BE2C (cell line): Measurements from ENCODE around the gene SIGLEC12.
"Not testable (repeated sequence)": the region's sequence is repeated elsewhere in the genome, so short reads cannot be mapped to it uniquely, and the experiment has no call there.

Source experiments
- DNase-seq: peaks from one replicate; pipeline ENCODE4 v3.0.0-alpha.2; 2020
- H3K27me3 ChIP-seq: fragments of 250-450 bp; sonication (Bioruptor Pico); 2 replicates; pipeline ENCODE4 v1.5.1; 2020; ENCODE audit warnings: mild to moderate bottlenecking
- H3K36me3 ChIP-seq: fragments of 250-450 bp; sonication (Bioruptor Pico); 2 replicates; pipeline ENCODE4 v1.5.1; 2020; ENCODE audit warnings: mild to moderate bottlenecking
- H3K4me1 ChIP-seq: fragments of 250-450 bp; sonication (Bioruptor Pico); 2 replicates; pipeline ENCODE4 v1.5.1; 2020
- H3K4me3 ChIP-seq: 2 replicates; pipeline ENCODE4 v1.5.1; 2011; ENCODE audit warnings: low read depth, low read length
- H3K9me3 ChIP-seq: fragments of 250-450 bp; sonication (Bioruptor Pico); 2 replicates; pipeline ENCODE4 v1.5.1; 2020
- TF ChIP-seq, protein P1 (sequence below): IDR thresholded peaks from 2 replicates; pipeline ENCODE4 v1.5.1; 2012; ENCODE audit warnings: mild to moderate bottlenecking, low read depth, low read length

The SIGLEC12 gene

DNA sequence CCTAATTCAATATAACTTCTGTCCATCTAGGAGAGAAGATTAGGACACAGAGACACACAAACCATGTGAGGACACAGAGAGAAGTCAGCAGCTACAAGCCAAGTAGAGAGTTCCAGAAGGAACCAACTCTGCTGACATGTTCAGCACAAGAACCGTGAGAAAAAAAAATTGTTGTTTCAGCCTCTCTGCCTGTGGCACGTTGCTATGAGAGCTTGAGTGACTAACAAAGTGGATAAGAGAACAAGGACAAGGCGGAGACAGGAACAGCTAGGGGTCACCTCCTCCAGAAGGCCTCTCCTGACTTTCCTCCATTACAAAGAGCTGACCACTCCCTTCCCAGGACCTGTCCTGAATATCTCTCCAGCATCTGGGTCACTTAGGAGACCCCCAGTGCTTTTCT, 5.6 kb upstream of the SIGLEC12 start:
- H3K4me1 ChIP-seq: no peaks in the 10 kb centered on the region
- no peak for DNase-seq
- no peaks in the 10 kb centered on the region for H3K9me3 ChIP-seq
- no peaks in the 10 kb centered on the region for H3K36me3 ChIP-seq
- H3K27me3 ChIP-seq: peaks cover 9% of the 10 kb centered on the region
- no peak overlapping the region for H3K4me3 ChIP-seq
- TF ChIP-seq, protein P1, sequence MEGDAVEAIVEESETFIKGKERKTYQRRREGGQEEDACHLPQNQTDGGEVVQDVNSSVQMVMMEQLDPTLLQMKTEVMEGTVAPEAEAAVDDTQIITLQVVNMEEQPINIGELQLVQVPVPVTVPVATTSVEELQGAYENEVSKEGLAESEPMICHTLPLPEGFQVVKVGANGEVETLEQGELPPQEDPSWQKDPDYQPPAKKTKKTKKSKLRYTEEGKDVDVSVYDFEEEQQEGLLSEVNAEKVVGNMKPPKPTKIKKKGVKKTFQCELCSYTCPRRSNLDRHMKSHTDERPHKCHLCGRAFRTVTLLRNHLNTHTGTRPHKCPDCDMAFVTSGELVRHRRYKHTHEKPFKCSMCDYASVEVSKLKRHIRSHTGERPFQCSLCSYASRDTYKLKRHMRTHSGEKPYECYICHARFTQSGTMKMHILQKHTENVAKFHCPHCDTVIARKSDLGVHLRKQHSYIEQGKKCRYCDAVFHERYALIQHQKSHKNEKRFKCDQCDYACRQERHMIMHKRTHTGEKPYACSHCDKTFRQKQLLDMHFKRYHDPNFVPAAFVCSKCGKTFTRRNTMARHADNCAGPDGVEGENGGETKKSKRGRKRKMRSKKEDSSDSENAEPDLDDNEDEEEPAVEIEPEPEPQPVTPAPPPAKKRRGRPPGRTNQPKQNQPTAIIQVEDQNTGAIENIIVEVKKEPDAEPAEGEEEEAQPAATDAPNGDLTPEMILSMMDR: no peak

DNA sequence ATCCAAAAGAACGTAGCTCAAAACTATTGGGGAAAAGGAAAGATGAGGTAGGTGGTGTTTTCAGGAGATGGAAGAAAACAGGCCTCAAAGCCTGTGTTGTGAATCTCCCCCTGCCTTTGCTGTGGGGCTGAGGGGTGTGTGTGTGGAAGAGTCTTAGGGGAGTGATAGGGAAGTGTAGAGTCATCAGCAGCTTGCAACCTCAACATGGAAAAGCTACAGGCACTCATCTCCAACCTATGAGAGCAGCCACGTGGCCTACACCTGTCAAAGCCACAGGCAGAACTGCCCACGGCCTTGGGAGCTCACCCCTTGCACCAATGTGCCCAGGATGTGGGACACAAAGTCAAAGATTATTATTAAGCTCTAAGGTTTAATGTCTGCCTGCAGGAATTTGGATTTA, 4.3 kb upstream of the SIGLEC12 start:
- DNase-seq: no peak
- H3K27me3 ChIP-seq: peaks cover 9% of the 10 kb centered on the region; the same call in 1 of the 2 replicates
- TF ChIP-seq, protein P1: no peak

DNA sequence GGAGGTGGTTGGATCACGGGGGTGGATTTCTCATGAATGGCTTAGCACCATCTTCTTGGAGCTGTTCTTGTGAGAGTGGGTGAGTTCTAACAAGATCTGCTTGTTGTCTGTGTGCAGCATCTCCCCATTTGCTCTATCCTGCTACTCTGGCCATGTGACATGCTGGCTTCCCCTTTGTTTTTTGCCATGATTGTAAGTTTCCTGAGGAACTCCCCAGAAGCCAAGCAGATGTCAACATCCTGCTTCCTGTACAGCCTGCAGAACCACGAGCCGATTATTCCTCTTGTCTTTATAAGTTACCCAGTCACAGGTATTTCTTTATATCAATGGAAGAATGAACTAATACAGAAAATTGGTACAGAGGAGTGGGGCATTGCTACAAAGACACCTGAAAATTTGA, 2.3 kb upstream of the SIGLEC12 start:
- no peaks in the 10 kb centered on the region for H3K9me3 ChIP-seq
- no peak overlapping the region for H3K4me3 ChIP-seq
- DNase-seq: no peak
- H3K4me1 ChIP-seq: no peaks in the 10 kb centered on the region
- no peaks in the 10 kb centered on the region for H3K36me3 ChIP-seq
- TF ChIP-seq, protein P1: no peak
- peaks cover 1% of the 10 kb centered on the region; the same call in 1 of the 2 replicates for H3K27me3 ChIP-seq

More for the DNA sequence above, 4.3 kb upstream of the SIGLEC12 start:
- Histone ChIP-seq H3K4me3 (no peak overlapping the region), H3K36me3 (no peaks in the 10 kb centered on the region), H3K9me3 (no peaks in the 10 kb centered on the region), H3K4me1 (no peaks in the 10 kb centered on the region)

DNA sequence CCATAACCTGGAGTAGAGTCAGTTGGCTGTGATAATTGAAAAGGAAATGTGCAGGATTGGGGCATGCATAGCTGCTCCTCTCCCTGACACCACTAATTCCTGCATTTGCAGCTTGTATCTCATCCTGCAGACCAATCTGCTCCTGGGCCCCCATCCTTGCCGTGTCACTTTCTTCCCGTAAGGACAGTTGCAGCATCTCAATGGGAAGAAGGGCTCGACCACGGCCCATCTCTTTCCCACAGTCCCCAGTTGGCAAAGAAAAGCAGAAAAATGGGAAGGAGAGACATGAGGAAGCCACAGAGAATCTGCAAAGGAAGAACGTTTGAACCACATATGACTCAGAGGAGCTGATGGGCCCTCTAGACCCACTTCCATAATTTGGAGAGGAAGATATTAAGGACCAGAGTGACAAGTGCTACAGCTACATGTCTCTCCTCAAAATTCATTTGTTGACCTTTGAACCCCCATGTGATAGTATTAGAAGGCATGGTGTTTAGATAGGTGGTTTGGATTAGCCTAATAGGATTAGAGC, 1.8 kb upstream of the SIGLEC12 start:
- H3K9me3 ChIP-seq: no peaks in the 10 kb centered on the region
- TF ChIP-seq, protein P1: no peak
- no peak for DNase-seq
- H3K4me1 ChIP-seq: no peaks in the 10 kb centered on the region
- no peaks in the 10 kb centered on the region; the same call in 1 of the 2 replicates for H3K27me3 ChIP-seq
- H3K4me3 ChIP-seq: no peak overlapping the region
- no peaks in the 10 kb centered on the region for H3K36me3 ChIP-seq

DNA sequence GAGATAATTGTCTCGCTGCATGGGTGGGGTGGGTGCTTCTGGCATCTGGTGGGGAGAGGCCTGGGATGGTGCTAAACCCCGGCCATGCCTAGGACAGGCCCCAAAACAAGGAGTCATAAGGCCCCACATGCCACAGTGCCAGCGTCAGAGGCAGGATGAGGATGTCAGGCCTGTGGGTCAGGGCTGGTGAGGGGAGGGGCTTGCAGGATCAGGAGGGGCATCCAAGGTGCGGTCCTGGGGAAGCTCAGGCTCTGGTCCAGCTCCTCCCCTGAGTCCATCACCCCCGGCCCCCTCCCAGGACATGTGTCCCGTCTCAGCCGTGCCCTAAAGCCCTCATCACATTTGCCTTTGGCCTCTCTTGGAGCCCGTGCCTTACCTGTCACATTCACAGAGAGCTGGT, 669 bp downstream of the SIGLEC12 start:
- not testable (repeated sequence) for H3K36me3 ChIP-seq, DNase-seq, H3K4me3 ChIP-seq, H3K4me1 ChIP-seq, H3K27me3 ChIP-seq, H3K9me3 ChIP-seq

DNA sequence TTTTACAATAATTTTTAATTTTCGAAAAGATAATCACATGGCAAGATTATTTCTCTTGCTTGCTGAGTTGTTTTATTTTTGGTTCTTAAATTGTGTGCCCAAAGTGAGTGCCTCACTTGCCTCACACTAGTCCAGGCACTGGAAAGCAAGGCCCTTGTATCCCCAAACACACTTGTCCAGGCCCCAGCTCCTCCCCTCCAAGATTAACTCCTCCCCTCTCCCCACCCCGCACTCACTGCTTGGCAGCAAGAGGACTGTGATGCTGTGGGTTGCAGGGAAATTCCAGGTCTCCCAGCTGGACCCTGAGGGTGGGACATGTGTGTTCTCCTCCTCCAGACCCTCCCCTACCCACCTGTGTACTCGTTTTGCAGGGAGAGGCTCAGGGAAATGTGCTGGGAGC, 3.9 kb downstream of the SIGLEC12 start:
- TF ChIP-seq, protein P1: no peak
- no peak for DNase-seq
- no peaks in the 10 kb centered on the region for H3K9me3 ChIP-seq
- H3K4me1 ChIP-seq: no peaks in the 10 kb centered on the region
- no peak overlapping the region for H3K4me3 ChIP-seq
- no peaks in the 10 kb centered on the region for H3K36me3 ChIP-seq
- H3K27me3 ChIP-seq: no peaks in the 10 kb centered on the region

DNA sequence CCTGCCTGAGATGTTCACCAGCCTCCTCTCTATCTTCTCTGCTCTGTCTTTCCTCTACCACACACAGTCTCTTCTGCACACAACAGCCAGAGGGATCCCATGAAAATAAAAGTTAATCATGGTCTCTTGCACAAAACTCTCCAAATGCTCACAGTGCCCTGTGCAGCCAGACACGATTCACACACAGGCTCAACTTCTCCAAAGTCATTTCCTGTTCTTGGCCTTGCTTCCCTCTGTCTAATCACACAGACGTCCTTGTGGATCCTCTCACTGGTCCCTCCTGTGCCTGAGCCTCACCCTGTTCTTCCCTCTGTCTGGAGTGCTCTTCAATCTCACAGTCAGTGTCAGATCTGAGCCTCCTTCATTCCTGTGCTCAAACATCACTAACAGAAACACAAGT, 7.8 kb downstream of the SIGLEC12 start:
- no peak overlapping the region for H3K4me3 ChIP-seq
- H3K27me3 ChIP-seq: no peaks in the 10 kb centered on the region
- TF ChIP-seq, protein P1: no peak
- no peaks in the 10 kb centered on the region for H3K4me1 ChIP-seq
- H3K9me3 ChIP-seq: no peaks in the 10 kb centered on the region
- H3K36me3 ChIP-seq: no peaks in the 10 kb centered on the region
- DNase-seq: no peak
